Neural cell (in vitro differentiated cells): Measurements from ENCODE around the gene CLIC1. TPM values are rescaled to one million over a fixed set of nuclear protein-coding genes. Genes with fewer than 3 reads are reported as not detected.

ENCODE experiments used
- H2AFZ ChIP-seq: fragments of 200-600, 300-800 bp; sonication (generic), shearing (Covaris generic); 2 replicates; pipeline ENCODE4 v1.6.0; 2014; ENCODE audit warnings: low read depth, mild to moderate bottlenecking, antibody characterized with exemption, low read length, moderate library complexity
- H3F3A ChIP-seq: fragments of 200-600 bp; shearing (Covaris generic); 2 replicates; pipeline ENCODE4 v1.6.1; 2016; ENCODE audit warnings: mild to moderate bottlenecking, moderate library complexity, mixed read lengths, antibody characterized with exemption, low read length; ENCODE audit not compliant: insufficient read depth, poor library complexity, severe bottlenecking
- H3K27ac ChIP-seq: fragments of 200-600, 300-800 bp; sonication (generic), shearing (Covaris generic); 2 replicates; pipeline ENCODE4 v1.5.1; 2014; ENCODE audit warnings: mild to moderate bottlenecking, low read length, moderate library complexity
- H3K27me3 ChIP-seq: fragments of 300-800, 200-600 bp; sonication (generic), shearing (Covaris generic); 2 replicates; pipeline ENCODE4 v1.6.0; 2014; ENCODE audit warnings: mild to moderate bottlenecking, low read depth, low read length, moderate library complexity; ENCODE audit not compliant: insufficient read depth
- H3K36me3 ChIP-seq: fragments of 300-800, 200-600 bp; sonication (generic), shearing (Covaris generic); 2 replicates; pipeline ENCODE4 v1.5.1; 2014; ENCODE audit warnings: mild to moderate bottlenecking, antibody characterized with exemption, low read length, moderate library complexity; ENCODE audit not compliant: insufficient read depth
- H3K4me2 ChIP-seq: fragments of 300-800, 200-600 bp; sonication (generic), shearing (Covaris generic); 2 replicates; pipeline ENCODE4 v1.6.0; 2014; ENCODE audit warnings: mild to moderate bottlenecking, low read length
- H3K4me3 ChIP-seq: fragments of 300-800, 200-600 bp; sonication (generic), shearing (Covaris generic); 2 replicates; pipeline ENCODE4 v1.5.1; 2014; ENCODE audit warnings: mild to moderate bottlenecking, low read length, moderate library complexity
- H3K79me2 ChIP-seq: fragments of 200-600 bp; shearing (Covaris generic); replicated peaks from 2 replicates; pipeline ENCODE4 v1.6.0; 2014; ENCODE audit warnings: mild to moderate bottlenecking, low read length, moderate library complexity; ENCODE audit not compliant: insufficient read depth
- H3K9ac ChIP-seq: fragments of 300-800, 200-600 bp; sonication (generic), shearing (Covaris generic); 2 replicates; pipeline ENCODE4 v1.6.1; 2016; ENCODE audit warnings: mild to moderate bottlenecking, low read length, mixed read lengths
- H3K9me2 ChIP-seq: fragments of 200-600 bp; shearing (Covaris generic); 2 replicates; pipeline ENCODE4 v1.6.1; 2016; ENCODE audit warnings: mild to moderate bottlenecking, low read length, mixed read lengths; ENCODE audit not compliant: insufficient read depth
- H3K9me3 ChIP-seq: fragments of 200-600, 300-800 bp; sonication (generic), shearing (Covaris generic); 2 replicates; pipeline ENCODE4 v1.6.1; 2016; ENCODE audit warnings: mild to moderate bottlenecking, mixed run types, low read length, moderate library complexity, mixed read lengths
- H4K20me1 ChIP-seq: fragments of 200-600 bp; shearing (Covaris generic); 2 replicates; pipeline ENCODE4 v1.6.1; 2016; ENCODE audit warnings: mild to moderate bottlenecking, mixed run types; ENCODE audit not compliant: insufficient read depth
- EP300 ChIP-seq: fragments of 450-650 bp; conservative IDR thresholded peaks from 2 replicates; pipeline ENCODE4 v1.6.1; 2014; ENCODE audit warnings: antibody characterized with exemption, mild to moderate bottlenecking, moderate library complexity; ENCODE audit not compliant: poor library complexity, severe bottlenecking
- EZH2 ChIP-seq: fragments of 200-600, 300-800 bp; shearing (Covaris generic), sonication (generic); IDR thresholded peaks from 2 replicates; pipeline ENCODE4 v1.6.1; 2014; ENCODE audit warnings: antibody characterized with exemption, low read length, borderline replicate concordance, mild to moderate bottlenecking; ENCODE audit not compliant: insufficient read depth, poor library complexity, severe bottlenecking
- MXI1 ChIP-seq: fragments of 450-650 bp; conservative IDR thresholded peaks from 2 replicates; pipeline ENCODE4 v1.6.1; 2014; ENCODE audit warnings: antibody characterized with exemption, mild to moderate bottlenecking; ENCODE audit not compliant: poor library complexity, severe bottlenecking
- POLR2AphosphoS5 ChIP-seq: IDR thresholded peaks from 2 replicates; pipeline ENCODE4 v1.6.1; 2012
- RAD21 ChIP-seq: fragments of 450-650 bp; conservative IDR thresholded peaks from 2 replicates; pipeline ENCODE4 v1.6.1; 2014; ENCODE audit warnings: antibody characterized with exemption, mild to moderate bottlenecking, moderate library complexity
- REST ChIP-seq: IDR thresholded peaks from 2 replicates; pipeline ENCODE4 v1.6.1; 2012; ENCODE audit warnings: borderline replicate concordance
- SMC3 ChIP-seq: fragments of 450-650 bp; conservative IDR thresholded peaks from 2 replicates; pipeline ENCODE4 v1.6.1; 2014; ENCODE audit warnings: antibody characterized with exemption, mild to moderate bottlenecking, moderate library complexity; ENCODE audit not compliant: poor library complexity
- TAF1 ChIP-seq: IDR thresholded peaks from 2 replicates; pipeline ENCODE4 v1.6.1; 2012; ENCODE audit warnings: low read depth
- polyA plus RNA-seq: library from polyadenylated mRNA; depleted of rRNA; stranded (reverse); fragments of >200 nt; gene quantifications from 2 replicates; pipeline ENCODE4 v1.2.3, GENCODE V29; 2014
- TF ChIP-seq, protein P1 (sequence below): fragments of 450-650 bp; IDR thresholded peaks from 2 replicates; pipeline ENCODE4 v1.5.1; 2014; ENCODE audit warnings: antibody characterized with exemption, mild to moderate bottlenecking, moderate library complexity; ENCODE audit not compliant: poor library complexity, severe bottlenecking

CLIC1 gene
- polyA plus RNA-seq, 1 donor from 2014 or later: 5.5 TPM

- no peaks in the 10 kb centered on the region for H3K36me3 ChIP-seq
- H2AFZ ChIP-seq: no peak overlapping the region
- TF ChIP-seq, protein P1, sequence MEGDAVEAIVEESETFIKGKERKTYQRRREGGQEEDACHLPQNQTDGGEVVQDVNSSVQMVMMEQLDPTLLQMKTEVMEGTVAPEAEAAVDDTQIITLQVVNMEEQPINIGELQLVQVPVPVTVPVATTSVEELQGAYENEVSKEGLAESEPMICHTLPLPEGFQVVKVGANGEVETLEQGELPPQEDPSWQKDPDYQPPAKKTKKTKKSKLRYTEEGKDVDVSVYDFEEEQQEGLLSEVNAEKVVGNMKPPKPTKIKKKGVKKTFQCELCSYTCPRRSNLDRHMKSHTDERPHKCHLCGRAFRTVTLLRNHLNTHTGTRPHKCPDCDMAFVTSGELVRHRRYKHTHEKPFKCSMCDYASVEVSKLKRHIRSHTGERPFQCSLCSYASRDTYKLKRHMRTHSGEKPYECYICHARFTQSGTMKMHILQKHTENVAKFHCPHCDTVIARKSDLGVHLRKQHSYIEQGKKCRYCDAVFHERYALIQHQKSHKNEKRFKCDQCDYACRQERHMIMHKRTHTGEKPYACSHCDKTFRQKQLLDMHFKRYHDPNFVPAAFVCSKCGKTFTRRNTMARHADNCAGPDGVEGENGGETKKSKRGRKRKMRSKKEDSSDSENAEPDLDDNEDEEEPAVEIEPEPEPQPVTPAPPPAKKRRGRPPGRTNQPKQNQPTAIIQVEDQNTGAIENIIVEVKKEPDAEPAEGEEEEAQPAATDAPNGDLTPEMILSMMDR: no peak
- no peak for TF ChIP-seq REST
- TF ChIP-seq EZH2: no peak
- TF ChIP-seq MXI1: no peak
- no peak for TF ChIP-seq TAF1
- no peak for TF ChIP-seq POLR2AphosphoS5
- no peak for TF ChIP-seq EP300
- TF ChIP-seq RAD21: no peak
- no peak for TF ChIP-seq SMC3
- no peak overlapping the region for H3K9ac ChIP-seq
- no peaks in the 10 kb centered on the region for H3F3A ChIP-seq
- H3K4me3 ChIP-seq: no peak overlapping the region
- H4K20me1 ChIP-seq: no peaks in the 10 kb centered on the region
- no peak overlapping the region for H3K27ac ChIP-seq
- no peaks in the 10 kb centered on the region for H3K9me2 ChIP-seq
- H3K4me2 ChIP-seq: no peak overlapping the region
- no peaks in the 10 kb centered on the region for H3K9me3 ChIP-seq
- H3K79me2 ChIP-seq: no peaks in the 10 kb centered on the region
- no peaks in the 10 kb centered on the region for H3K27me3 ChIP-seq
Observed at GRCh38 chr6:31712296-31712695, 24.0 kb downstream of the CLIC1 start.

DNA sequence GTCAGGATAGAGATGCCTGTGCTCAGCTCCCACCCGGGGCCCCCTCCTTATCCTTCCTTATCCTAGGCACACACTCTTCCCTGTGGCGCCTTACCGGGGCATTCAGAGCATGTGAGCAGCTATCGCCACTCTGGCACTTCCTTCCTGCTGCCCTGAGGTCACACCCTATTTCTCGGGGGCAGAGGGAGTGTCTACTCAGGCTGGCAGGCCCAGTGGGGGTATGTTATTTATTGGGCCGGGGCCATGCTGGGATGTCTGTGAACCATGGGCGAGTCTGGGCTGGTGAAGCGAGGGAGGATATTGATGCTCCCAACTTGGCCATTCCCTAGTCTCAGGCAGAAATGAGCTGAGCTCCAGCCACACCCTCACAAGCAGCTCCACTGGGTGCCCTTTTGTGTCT lies 25.1 kb downstream of the CLIC1 start:
- Histone ChIP-seq H3K79me2 (no peaks in the 10 kb centered on the region), H3K27me3 (no peaks in the 10 kb centered on the region), H3K36me3 (no peaks in the 10 kb centered on the region), H3K4me2 (no peak overlapping the region), H3K9me2 (no peaks in the 10 kb centered on the region), H3K9ac (no peak overlapping the region), H3K27ac (no peak overlapping the region), H4K20me1 (no peaks in the 10 kb centered on the region), H3K9me3 (no peaks in the 10 kb centered on the region), H3F3A (no peaks in the 10 kb centered on the region), H2AFZ (no peak overlapping the region), H3K4me3 (no peak overlapping the region)
- TF ChIP-seq MXI1 (no peak), REST (no peak), EP300 (no peak), EZH2 (no peak), RAD21 (no peak), POLR2AphosphoS5 (no peak), SMC3 (no peak), TAF1 (no peak)
- TF ChIP-seq, protein P1: no peak
